Activated naive CD4-positive, alpha-beta T cell treated with anti-CD3 and anti-CD28 coated beads, Interleukin-2, amount 50 U/mL, for 24 hours (primary cell): ENCODE measurements around the gene TES.

Experiments
- H3K27ac Mint-ChIP-seq: one replicate; pipeline ENCODE4 v1.8.0; 2021; ENCODE audit warnings: mild to moderate bottlenecking, mixed read lengths
- H3K27me3 Mint-ChIP-seq: one replicate; pipeline ENCODE4 v1.8.0; 2021; ENCODE audit warnings: mixed read lengths
- H3K36me3 Mint-ChIP-seq: one replicate; pipeline ENCODE4 v1.8.0; 2021; ENCODE audit warnings: mixed read lengths
- H3K4me1 Mint-ChIP-seq: one replicate; pipeline ENCODE4 v1.8.0; 2021; ENCODE audit warnings: mixed read lengths
- H3K4me3 Mint-ChIP-seq: one replicate; pipeline ENCODE4 v1.8.0; 2021; ENCODE audit warnings: mild to moderate bottlenecking, mixed read lengths
- H3K9me3 Mint-ChIP-seq: one replicate; pipeline ENCODE4 v1.8.0; 2021; ENCODE audit warnings: mixed read lengths

Gene TES

GRCh38 chr7:116177009-116177408 is 33.3 kb upstream of the TES start:
- H3K36me3 Mint-ChIP-seq = no peaks in the 10 kb centered on the region
- H3K27ac Mint-ChIP-seq = no peak overlapping the region
- H3K27me3 Mint-ChIP-seq = no peaks in the 10 kb centered on the region
- H3K9me3 Mint-ChIP-seq = no peaks in the 10 kb centered on the region
- no peak overlapping the region for H3K4me3 Mint-ChIP-seq
- peaks cover 9% of the 10 kb centered on the region for H3K4me1 Mint-ChIP-seq

DNA sequence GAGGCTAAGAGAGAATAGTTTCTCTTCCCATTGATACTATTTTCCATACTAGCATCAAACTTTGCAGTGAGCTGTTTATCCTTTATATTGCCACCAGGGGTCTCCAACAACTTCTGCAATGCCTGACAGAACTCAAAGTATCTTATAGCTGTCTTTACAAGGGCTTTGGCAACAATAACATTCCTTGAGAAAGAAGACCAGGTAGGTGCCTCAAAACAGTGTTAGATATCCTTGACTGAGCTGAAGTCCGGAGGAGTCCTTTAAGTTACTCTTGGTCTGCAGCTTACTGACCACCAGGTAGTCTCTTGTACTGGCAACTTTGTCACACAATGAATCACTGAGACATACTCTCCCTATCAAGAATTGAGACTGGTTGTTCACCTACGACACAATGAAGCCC is 30.0 kb upstream of the TES start:
- Mint-ChIP-seq H3K27ac (no peak overlapping the region), H3K4me1 (peaks cover 9% of the 10 kb centered on the region), H3K36me3 (no peaks in the 10 kb centered on the region), H3K4me3 (no peak overlapping the region), H3K9me3 (no peaks in the 10 kb centered on the region), H3K27me3 (no peaks in the 10 kb centered on the region)

DNA sequence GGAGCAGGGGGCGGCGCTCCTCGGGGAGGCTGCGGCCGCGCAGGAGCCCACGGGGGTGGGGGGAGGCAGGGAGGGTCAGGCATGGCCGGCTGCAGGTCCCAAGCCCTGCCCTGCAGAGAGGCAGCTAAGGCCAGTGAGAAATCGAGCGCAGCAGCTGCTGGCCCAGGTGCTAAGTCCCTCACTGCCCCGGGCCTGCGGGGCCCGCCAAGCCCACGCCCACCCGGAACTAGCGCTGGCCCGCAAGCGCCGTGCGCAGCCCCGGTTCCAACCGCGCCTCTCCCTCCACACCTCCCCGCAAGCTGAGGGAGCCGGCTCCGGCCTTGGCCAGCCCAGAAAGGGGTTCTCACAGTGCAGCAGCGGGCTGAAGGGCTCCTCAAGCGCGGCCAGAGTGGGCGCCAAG is 28.3 kb upstream of the TES start:
- Mint-ChIP-seq H3K36me3 (no peaks in the 10 kb centered on the region), H3K4me1 (peaks cover 9% of the 10 kb centered on the region), H3K4me3 (no peak overlapping the region), H3K27me3 (no peaks in the 10 kb centered on the region), H3K27ac (no peak overlapping the region), H3K9me3 (no peaks in the 10 kb centered on the region)

DNA sequence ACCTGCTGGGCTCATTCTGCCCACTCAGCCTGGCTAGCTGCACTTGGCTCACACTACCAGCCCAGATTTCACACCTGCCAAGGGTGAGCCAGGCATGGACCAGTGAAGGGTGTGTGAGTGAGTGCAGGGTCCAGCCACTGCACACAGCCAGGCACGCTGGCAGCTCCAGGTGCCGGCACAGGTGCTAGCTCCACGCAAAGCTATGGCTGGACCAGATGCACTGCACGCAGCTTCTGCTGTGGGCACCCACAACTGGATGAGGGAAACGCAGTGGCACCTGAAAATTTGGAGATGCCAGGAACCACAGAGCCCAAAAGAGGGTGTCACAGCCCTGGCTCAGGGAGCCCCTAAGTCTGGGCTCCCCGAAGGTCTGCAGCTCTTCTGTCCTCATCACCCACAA is 24.9 kb upstream of the TES start:
- H3K9me3 Mint-ChIP-seq = peaks cover 18% of the 10 kb centered on the region
- H3K4me1 Mint-ChIP-seq = peaks cover 6% of the 10 kb centered on the region
- no peak overlapping the region for H3K27ac Mint-ChIP-seq
- no peaks in the 10 kb centered on the region for H3K27me3 Mint-ChIP-seq
- H3K4me3 Mint-ChIP-seq = no peak overlapping the region
- peaks cover 11% of the 10 kb centered on the region for H3K36me3 Mint-ChIP-seq

DNA sequence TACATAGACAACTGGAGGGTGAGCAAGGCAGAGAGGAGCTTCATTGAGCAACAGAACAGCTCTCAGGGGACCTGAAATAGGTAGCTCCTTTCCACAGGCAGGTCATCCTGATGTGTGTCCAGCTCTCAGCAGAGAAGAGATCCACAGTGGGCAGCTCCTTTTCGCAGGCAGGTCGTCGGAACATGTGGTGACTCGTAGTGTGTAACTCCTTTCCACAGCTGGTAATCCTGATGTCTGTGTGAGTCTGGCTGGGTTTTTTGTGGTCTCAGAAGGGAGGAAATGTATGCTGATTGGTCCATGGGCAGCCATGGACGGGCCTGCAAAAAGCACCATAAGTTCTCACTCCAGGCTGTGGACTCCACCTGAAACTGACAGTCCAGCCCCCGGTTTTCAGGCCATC is 24.4 kb upstream of the TES start:
- H3K4me3 Mint-ChIP-seq = no peak overlapping the region
- peaks cover 4% of the 10 kb centered on the region for H3K4me1 Mint-ChIP-seq
- H3K36me3 Mint-ChIP-seq = peaks cover 11% of the 10 kb centered on the region
- no peak overlapping the region for H3K27ac Mint-ChIP-seq
- H3K27me3 Mint-ChIP-seq = no peaks in the 10 kb centered on the region
- H3K9me3 Mint-ChIP-seq = peaks cover 18% of the 10 kb centered on the region

DNA sequence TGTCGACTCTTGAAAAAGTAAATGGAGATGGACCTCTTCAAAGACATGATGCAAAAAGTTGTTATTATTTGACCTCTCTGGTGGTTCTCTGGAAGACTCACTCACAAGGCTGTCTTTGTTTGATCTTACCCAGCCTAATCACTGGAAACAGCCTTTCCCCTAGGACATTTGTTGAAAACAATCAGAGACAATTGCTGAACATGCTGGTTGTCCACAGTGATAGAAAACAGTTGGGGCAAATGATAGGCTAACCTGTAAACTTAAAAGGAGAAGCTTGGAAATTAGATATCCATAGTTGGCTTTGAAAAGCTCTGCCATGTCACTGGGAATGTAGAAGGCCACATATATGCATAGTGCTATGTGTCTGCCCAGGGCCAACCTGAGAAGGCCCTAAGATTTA is 22.9 kb upstream of the TES start:
- H3K9me3 Mint-ChIP-seq = peaks cover 18% of the 10 kb centered on the region
- no peak overlapping the region for H3K27ac Mint-ChIP-seq
- H3K27me3 Mint-ChIP-seq = no peaks in the 10 kb centered on the region
- peaks cover 11% of the 10 kb centered on the region for H3K36me3 Mint-ChIP-seq
- H3K4me3 Mint-ChIP-seq = no peak overlapping the region
- no peaks in the 10 kb centered on the region for H3K4me1 Mint-ChIP-seq

- H3K9me3 Mint-ChIP-seq = peaks cover 5% of the 10 kb centered on the region
- no peaks in the 10 kb centered on the region for H3K27me3 Mint-ChIP-seq
- no peak overlapping the region for H3K27ac Mint-ChIP-seq
- peaks cover 2% of the 10 kb centered on the region for H3K36me3 Mint-ChIP-seq
- H3K4me3 Mint-ChIP-seq = no peak overlapping the region
- H3K4me1 Mint-ChIP-seq = no peaks in the 10 kb centered on the region
These were observed 16.8 kb upstream of the TES start for GRCh38 chr7:116193329-116194087.

DNA sequence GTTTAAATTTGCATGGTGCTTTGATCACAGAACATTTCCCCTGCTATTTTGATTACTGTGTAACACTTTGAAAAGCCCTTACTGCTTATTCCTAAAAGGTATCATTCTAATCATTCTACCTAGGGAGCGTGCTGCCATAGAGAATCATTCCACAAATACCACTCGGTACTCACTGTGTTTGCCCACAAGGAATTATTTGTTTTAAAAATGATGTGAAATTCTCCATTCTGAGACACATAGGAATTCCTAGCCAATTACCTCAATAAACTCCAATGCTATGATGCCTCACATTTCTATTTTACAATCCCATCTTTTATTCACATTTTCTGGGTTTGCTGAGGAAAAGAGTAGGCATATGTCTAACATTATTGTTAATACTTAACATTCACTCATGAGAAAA is 16.2 kb upstream of the TES start:
- Mint-ChIP-seq H3K4me3 (no peak overlapping the region), H3K36me3 (peaks cover 2% of the 10 kb centered on the region), H3K9me3 (peaks cover 5% of the 10 kb centered on the region), H3K27ac (no peak overlapping the region), H3K27me3 (no peaks in the 10 kb centered on the region), H3K4me1 (no peaks in the 10 kb centered on the region)

- Mint-ChIP-seq H3K36me3 (no peaks in the 10 kb centered on the region), H3K4me3 (no peak overlapping the region), H3K27ac (no peak overlapping the region), H3K9me3 (no peaks in the 10 kb centered on the region), H3K27me3 (no peaks in the 10 kb centered on the region), H3K4me1 (no peaks in the 10 kb centered on the region)
These were observed 14.9 kb upstream of the TES start for GRCh38 chr7:116195451-116195850.

- H3K4me3 Mint-ChIP-seq = no peak overlapping the region
- H3K27me3 Mint-ChIP-seq = no peaks in the 10 kb centered on the region
- no peaks in the 10 kb centered on the region for H3K4me1 Mint-ChIP-seq
- H3K36me3 Mint-ChIP-seq = peaks cover 2% of the 10 kb centered on the region
- no peak overlapping the region for H3K27ac Mint-ChIP-seq
- no peaks in the 10 kb centered on the region for H3K9me3 Mint-ChIP-seq
These were observed 13.4 kb upstream of the TES start for GRCh38 chr7:116196947-116197346.

DNA sequence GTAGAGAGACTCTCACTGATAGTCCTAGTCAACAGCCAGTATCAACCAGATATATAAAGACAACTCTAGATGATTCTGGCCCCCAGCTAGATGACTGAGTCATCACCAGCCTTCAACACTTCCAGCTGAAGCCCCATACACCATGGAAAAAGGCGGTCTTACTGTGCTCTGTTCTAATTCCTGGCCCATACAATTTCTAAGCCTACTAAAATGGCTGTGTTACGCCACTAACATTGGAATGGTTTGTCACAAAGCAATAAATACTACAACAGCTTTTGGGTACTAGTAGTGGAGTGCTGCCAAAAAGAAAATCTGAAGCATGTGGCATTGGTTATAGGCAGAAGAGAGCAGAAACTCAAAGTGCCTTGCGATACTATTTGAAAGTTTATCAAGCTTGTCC is 13.0 kb upstream of the TES start:
- H3K9me3 Mint-ChIP-seq = no peaks in the 10 kb centered on the region
- H3K4me3 Mint-ChIP-seq = no peak overlapping the region
- H3K27ac Mint-ChIP-seq = no peak overlapping the region
- no peaks in the 10 kb centered on the region for H3K27me3 Mint-ChIP-seq
- H3K36me3 Mint-ChIP-seq = peaks cover 2% of the 10 kb centered on the region
- no peaks in the 10 kb centered on the region for H3K4me1 Mint-ChIP-seq

DNA sequence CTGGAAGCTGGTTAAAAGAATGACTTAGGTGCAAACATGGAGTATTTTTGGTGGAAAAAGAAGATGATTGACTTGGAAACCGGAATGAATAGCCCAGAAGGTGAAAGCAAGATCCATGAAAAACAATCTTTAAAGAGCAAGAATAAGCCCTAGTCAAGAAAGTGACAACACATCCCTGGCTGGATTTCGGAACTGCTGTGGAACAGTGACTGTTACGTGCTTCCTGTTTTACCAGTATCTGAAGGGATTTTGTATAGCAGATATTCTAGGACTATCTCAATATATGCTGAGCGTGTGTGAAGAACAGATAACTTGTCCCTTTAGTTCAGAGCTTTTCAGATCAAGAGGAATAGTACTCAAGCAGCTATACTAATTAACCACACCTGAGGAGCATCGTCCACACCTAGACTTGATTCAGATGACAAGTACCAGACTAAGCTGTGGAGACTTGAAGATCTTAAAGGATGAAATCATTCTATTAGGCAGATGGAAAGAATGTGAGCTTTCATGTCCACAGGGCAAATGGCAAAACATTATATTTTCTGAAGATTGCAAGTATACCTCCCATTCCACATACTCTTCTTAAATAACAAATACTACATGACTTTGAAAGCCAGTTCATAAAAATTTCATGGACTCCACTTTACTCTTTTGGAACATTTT is 11.5 kb upstream of the TES start:
- Mint-ChIP-seq H3K27me3 (no peaks in the 10 kb centered on the region), H3K27ac (no peak overlapping the region), H3K4me3 (no peak overlapping the region), H3K36me3 (peaks cover 2% of the 10 kb centered on the region), H3K9me3 (no peaks in the 10 kb centered on the region), H3K4me1 (peaks cover 6% of the 10 kb centered on the region)

DNA sequence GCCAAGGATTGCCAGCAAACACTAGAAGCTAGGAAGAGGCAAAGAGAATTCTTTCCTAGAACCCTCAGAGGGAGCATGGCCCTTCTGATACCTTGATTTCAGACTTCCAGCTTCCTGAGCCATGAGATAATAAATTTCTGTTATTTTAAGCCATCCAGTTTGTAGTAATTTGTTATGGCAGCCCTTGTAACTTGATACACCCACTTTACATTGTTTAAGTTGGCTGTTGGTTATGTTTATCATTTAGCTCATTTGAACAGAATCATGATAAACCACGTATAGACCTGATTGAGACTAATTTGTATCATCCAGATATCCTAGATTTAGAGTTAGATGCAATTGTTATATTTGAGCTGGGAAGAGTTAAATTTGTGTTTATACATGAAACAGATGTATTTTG is 9.4 kb upstream of the TES start:
- H3K27me3 Mint-ChIP-seq = no peaks in the 10 kb centered on the region
- H3K27ac Mint-ChIP-seq = no peak overlapping the region
- no peak overlapping the region for H3K4me3 Mint-ChIP-seq
- no peaks in the 10 kb centered on the region for H3K9me3 Mint-ChIP-seq
- H3K4me1 Mint-ChIP-seq = peaks cover 6% of the 10 kb centered on the region
- peaks cover 2% of the 10 kb centered on the region for H3K36me3 Mint-ChIP-seq

DNA sequence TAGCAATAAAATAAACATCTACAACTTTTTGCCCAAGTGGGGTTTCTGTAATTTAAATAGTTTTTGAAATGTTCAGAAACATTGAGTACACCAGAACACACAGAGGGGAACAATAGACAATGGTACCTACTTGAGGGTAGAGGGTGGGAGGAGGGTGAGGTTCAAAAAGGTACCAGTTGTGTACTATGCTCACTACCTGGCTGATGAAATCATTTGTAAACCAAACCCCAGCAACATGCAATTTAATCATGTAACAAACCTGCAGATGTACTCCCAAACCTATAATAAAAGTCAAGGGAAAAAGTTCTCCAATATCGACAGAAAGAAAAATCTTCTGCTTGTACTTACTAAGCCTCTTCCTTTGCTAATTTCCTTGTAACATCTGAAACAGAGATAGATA is 4.2 kb upstream of the TES start:
- peaks cover 2% of the 10 kb centered on the region for H3K36me3 Mint-ChIP-seq
- no peaks in the 10 kb centered on the region for H3K27me3 Mint-ChIP-seq
- H3K9me3 Mint-ChIP-seq = no peaks in the 10 kb centered on the region
- peaks cover 19% of the 10 kb centered on the region for H3K4me1 Mint-ChIP-seq
- H3K27ac Mint-ChIP-seq = no peak overlapping the region
- no peak overlapping the region for H3K4me3 Mint-ChIP-seq

DNA sequence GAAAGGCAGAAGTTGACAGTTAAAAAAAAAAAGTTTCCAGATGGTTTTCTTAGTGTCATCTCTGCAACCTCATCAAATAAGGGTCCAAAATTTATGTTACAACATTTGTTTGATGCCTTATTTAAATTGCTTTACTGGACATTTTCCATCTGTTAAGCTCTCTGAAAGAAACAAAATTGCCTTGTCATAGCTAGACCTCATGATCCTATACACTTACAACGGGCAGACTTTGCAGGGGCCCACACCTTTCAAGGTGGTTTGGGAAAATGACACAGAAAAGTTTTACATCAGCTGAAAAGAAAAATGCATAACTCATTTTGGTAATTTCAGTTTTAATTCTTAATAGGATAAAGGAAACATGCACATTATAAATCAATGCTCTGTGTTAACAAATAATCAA is 1.4 kb upstream of the TES start:
- Mint-ChIP-seq H3K27me3 (no peaks in the 10 kb centered on the region), H3K9me3 (no peaks in the 10 kb centered on the region), H3K4me1 (peaks cover 32% of the 10 kb centered on the region), H3K27ac (no peak overlapping the region), H3K4me3 (no peak overlapping the region), H3K36me3 (peaks cover 6% of the 10 kb centered on the region)

- Mint-ChIP-seq H3K4me1 (peaks cover 39% of the 10 kb centered on the region), H3K27ac (peak overlapping the region; percentile 90), H3K4me3 (peak overlapping the region; percentile 75), H3K27me3 (no peaks in the 10 kb centered on the region), H3K36me3 (peaks cover 6% of the 10 kb centered on the region), H3K9me3 (no peaks in the 10 kb centered on the region)
These were observed 723 bp upstream of the TES start for GRCh38 chr7:116209561-116210070.
